ENCODE results near the gene SCUBE1.

Gene SCUBE1

GRCh38 chr22:43159484-43160178 is 183.5 kb downstream of the SCUBE1 start:
- no peaks in the 10 kb centered on the region for H3K79me2 ChIP-seq (ENCODE audit: insufficient read depth, low read length)
- H3K9me2 ChIP-seq (ENCODE audit: low read depth, low read length): no peaks in the 10 kb centered on the region
- H4K20me1 ChIP-seq (ENCODE audit: insufficient read depth, low read length): no peaks in the 10 kb centered on the region
- H3K36me3 ChIP-seq (ENCODE audit: insufficient read depth, low read length): no peaks in the 10 kb centered on the region
- no peaks in the 10 kb centered on the region for H3K9me3 ChIP-seq (ENCODE audit: low read length)
- no peak overlapping the region for H3K27ac ChIP-seq (ENCODE audit: low read depth, low read length, poor library complexity, severe bottlenecking)
- no peak overlapping the region for H3K4me3 ChIP-seq (ENCODE audit: low read depth, low read length, poor library complexity, severe bottlenecking)
- H2AFZ ChIP-seq (ENCODE audit: low read length): no peak overlapping the region
- no peaks in the 10 kb centered on the region for H3F3A ChIP-seq (ENCODE audit: insufficient read depth, low read length)
- TF ChIP-seq EZH2 (IDR thresholded peaks at IDR 0.05; ENCODE audit: borderline replicate concordance, low read length) (no peak), CTCF (IDR thresholded peaks at IDR 0.05; ENCODE audit: low read length) (peak; percentile 63)
- H3K9ac ChIP-seq (ENCODE audit: low read length): no peak overlapping the region
- peaks cover 21% of the 10 kb centered on the region for H3K4me1 ChIP-seq (ENCODE audit: insufficient read depth, low read length, severe bottlenecking)
- H3K4me2 ChIP-seq (ENCODE audit: low read length): no peak overlapping the region
- H3K27me3 ChIP-seq (ENCODE audit: insufficient read depth, low read length): 0 out of 2 replicates have a peak, but pooled peaks cover 14% of the 10 kb centered on the region

- H4K20me1 ChIP-seq (ENCODE audit: insufficient read depth, low read length): no peaks in the 10 kb centered on the region
- no peak overlapping the region for H3K9ac ChIP-seq (ENCODE audit: low read length)
- H3K4me1 ChIP-seq (ENCODE audit: insufficient read depth, low read length, severe bottlenecking): peaks cover 17% of the 10 kb centered on the region
- no peak overlapping the region for H3K27ac ChIP-seq (ENCODE audit: low read depth, low read length, poor library complexity, severe bottlenecking)
- no peak for TF ChIP-seq CTCF (IDR thresholded peaks at IDR 0.05; ENCODE audit: low read length)
- TF ChIP-seq EZH2 (IDR thresholded peaks at IDR 0.05; ENCODE audit: borderline replicate concordance, low read length): no peak
- no peaks in the 10 kb centered on the region for H3K79me2 ChIP-seq (ENCODE audit: insufficient read depth, low read length)
- no peaks in the 10 kb centered on the region for H3K9me3 ChIP-seq (ENCODE audit: low read length)
- H3K4me2 ChIP-seq (ENCODE audit: low read length): no peak overlapping the region
- no peak overlapping the region for H3K4me3 ChIP-seq (ENCODE audit: low read depth, low read length, poor library complexity, severe bottlenecking)
- H3K36me3 ChIP-seq (ENCODE audit: insufficient read depth, low read length): no peaks in the 10 kb centered on the region
- no peaks in the 10 kb centered on the region for H3F3A ChIP-seq (ENCODE audit: insufficient read depth, low read length)
- no peak overlapping the region for H2AFZ ChIP-seq (ENCODE audit: low read length)
- 0 out of 2 replicates have a peak, but pooled peaks cover 14% of the 10 kb centered on the region for H3K27me3 ChIP-seq (ENCODE audit: insufficient read depth, low read length)
- H3K9me2 ChIP-seq (ENCODE audit: low read depth, low read length): no peaks in the 10 kb centered on the region
Measured at GRCh38 chr22:43158778-43159483, 184.2 kb downstream of the SCUBE1 start.

GRCh38 chr22:43157874-43158546 is 185.2 kb downstream of the SCUBE1 start:
- no peaks in the 10 kb centered on the region for H3K9me2 ChIP-seq (ENCODE audit: low read depth, low read length)
- TF ChIP-seq CTCF (IDR thresholded peaks at IDR 0.05; ENCODE audit: low read length): no peak
- no peak for TF ChIP-seq EZH2 (IDR thresholded peaks at IDR 0.05; ENCODE audit: borderline replicate concordance, low read length)
- H4K20me1 ChIP-seq (ENCODE audit: insufficient read depth, low read length): no peaks in the 10 kb centered on the region
- peaks cover 9% of the 10 kb centered on the region for H3K4me1 ChIP-seq (ENCODE audit: insufficient read depth, low read length, severe bottlenecking)
- H3K4me3 ChIP-seq (ENCODE audit: low read depth, low read length, poor library complexity, severe bottlenecking): no peak overlapping the region
- H3K9ac ChIP-seq (ENCODE audit: low read length): no peak overlapping the region
- H2AFZ ChIP-seq (ENCODE audit: low read length): no peak overlapping the region
- no peaks in the 10 kb centered on the region for H3K79me2 ChIP-seq (ENCODE audit: insufficient read depth, low read length)
- H3K4me2 ChIP-seq (ENCODE audit: low read length): no peak overlapping the region
- H3K27ac ChIP-seq (ENCODE audit: low read depth, low read length, poor library complexity, severe bottlenecking): no peak overlapping the region
- H3K27me3 ChIP-seq (ENCODE audit: insufficient read depth, low read length): 0 out of 2 replicates have a peak, but pooled peaks cover 14% of the 10 kb centered on the region
- no peaks in the 10 kb centered on the region for H3F3A ChIP-seq (ENCODE audit: insufficient read depth, low read length)
- no peaks in the 10 kb centered on the region for H3K36me3 ChIP-seq (ENCODE audit: insufficient read depth, low read length)
- no peaks in the 10 kb centered on the region for H3K9me3 ChIP-seq (ENCODE audit: low read length)

Data from OCI-LY1 (cell line).